Suprapubic skin (tissue), 4 donors: Measurements from ENCODE around the gene ZFAND2B. TPM values are rescaled to one million over a fixed set of nuclear protein-coding genes. Genes with fewer than 3 reads are reported as not detected.

Source experiments
- DNase-seq, 2 donors: peaks; one replicate each; pipeline ENCODE4 v3.0.0-alpha.2; 2019; ENCODE audit warnings: low spot score in 2 of 2
- H3K27ac ChIP-seq: fragments of 200-600 bp; sonication (generic); one replicate; pipeline ENCODE4 v1.5.1; 2019
- H3K27me3 ChIP-seq: fragments of 200-600 bp; sonication (generic); one replicate; pipeline ENCODE4 v1.5.1; 2019
- H3K36me3 ChIP-seq: fragments of 200-600 bp; sonication (generic); one replicate; pipeline ENCODE4 v1.5.1; 2019
- H3K4me1 ChIP-seq: fragments of 200-600 bp; sonication (generic); one replicate; pipeline ENCODE4 v1.5.1; 2019
- H3K4me3 ChIP-seq: fragments of 200-600 bp; sonication (generic); one replicate; pipeline ENCODE4 v1.5.1; 2019; ENCODE audit warnings: mild to moderate bottlenecking
- H3K9me3 ChIP-seq: fragments of 200-600 bp; sonication (generic); one replicate; pipeline ENCODE4 v1.5.1; 2019
- CTCF ChIP-seq, 2 donors: fragments of 200-600 bp in 1 of 2; fragments of 450-650 bp in 1 of 2; sonication (generic) in 1 of 2; IDR thresholded peaks; one replicate each; pipeline ENCODE4 v1.5.1; 2016 to 2019; ENCODE audit warnings: antibody characterized with exemption in 2 of 2, mild to moderate bottlenecking in 1 of 2, moderate library complexity in 1 of 2
- EP300 ChIP-seq: sonication (generic); formaldehyde crosslinking; IDR thresholded peaks from one replicate; pipeline ENCODE4 v1.6.1; 2017; ENCODE audit warnings: antibody characterized with exemption
- POLR2A ChIP-seq, 2 donors: fragments of 450-650 bp; IDR thresholded peaks; one replicate each; pipeline ENCODE4 v1.6.1; 2017; ENCODE audit warnings: antibody characterized with exemption in 2 of 2, mild to moderate bottlenecking in 2 of 2, moderate library complexity in 2 of 2
- POLR2AphosphoS5 ChIP-seq, 3 donors: sonication (generic); formaldehyde crosslinking; IDR thresholded peaks; one replicate each; pipeline ENCODE4 v1.6.1; 2017; ENCODE audit warnings: antibody characterized with exemption in 3 of 3
- WGBS: methylation state at CpG from one replicate; pipeline ENCODE4 v1.1.5; 2018; 5-methylcytosine and 5-hydroxymethylcytosine counted together
- total RNA-seq, 4 donors: library from RNA; depleted of rRNA; stranded (reverse); fragments of >200 nt; gene quantifications; one replicate each; pipeline ENCODE4 v1.1.0, GENCODE V29; 2016

The ZFAND2B gene
- total RNA-seq, 4 donors from 2014 or later = 48.1 to 84.7 (median 64.4) TPM

GRCh38 chr2:219210886-219211362 lies 4.3 kb downstream of the ZFAND2B start:
- Histone ChIP-seq H3K27ac (no peak overlapping the region), H3K9me3 (no peaks in the 10 kb centered on the region), H3K36me3 (peaks cover 69% of the 10 kb centered on the region), H3K27me3 (no peaks in the 10 kb centered on the region), H3K4me1 (peaks cover 25% of the 10 kb centered on the region), H3K4me3 (no peak overlapping the region)
- WGBS = 83% methylated on average over 6 of the region's 9 CpGs
- TF ChIP-seq EP300 = no peak
- TF ChIP-seq POLR2A (IDR thresholded peaks at IDR 0.05) = no peak
- no peak for TF ChIP-seq POLR2AphosphoS5 (IDR thresholded peaks at IDR 0.05)
- TF ChIP-seq CTCF (IDR thresholded peaks at IDR 0.05) = no peak
- peak in 1 of 2 donors; percentile 29 for DNase-seq

GRCh38 chr2:219213026-219213415 lies 6.4 kb downstream of the ZFAND2B start:
- no peak overlapping the region for H3K27ac ChIP-seq
- no peaks in the 10 kb centered on the region for H3K27me3 ChIP-seq
- no peaks in the 10 kb centered on the region for H3K9me3 ChIP-seq
- peaks cover 23% of the 10 kb centered on the region for H3K4me1 ChIP-seq
- no peak for TF ChIP-seq EP300
- TF ChIP-seq CTCF (IDR thresholded peaks at IDR 0.05) = no peak
- TF ChIP-seq POLR2AphosphoS5 (IDR thresholded peaks at IDR 0.05) = no peak
- TF ChIP-seq POLR2A (IDR thresholded peaks at IDR 0.05) = no peak
- 92% methylated on average over 6 of the region's 8 CpGs for WGBS
- no peak overlapping the region for H3K4me3 ChIP-seq
- peaks cover 75% of the 10 kb centered on the region for H3K36me3 ChIP-seq
- DNase-seq = no peak

- Histone ChIP-seq H3K36me3 (peaks cover 70% of the 10 kb centered on the region), H3K27me3 (no peaks in the 10 kb centered on the region), H3K4me3 (no peak overlapping the region), H3K4me1 (peaks cover 23% of the 10 kb centered on the region), H3K9me3 (no peaks in the 10 kb centered on the region), H3K27ac (no peak overlapping the region)
- 95% methylated on average over 10 of the region's 10 CpGs for WGBS
- TF ChIP-seq POLR2AphosphoS5 (IDR thresholded peaks at IDR 0.05) (no peak), CTCF (IDR thresholded peaks at IDR 0.05) (no peak), EP300 (no peak), POLR2A (IDR thresholded peaks at IDR 0.05) (no peak)
- DNase-seq = no peak
These were observed 7.0 kb downstream of the ZFAND2B start for GRCh38 chr2:219213486-219214071.

- H3K4me1 ChIP-seq = peaks cover 27% of the 10 kb centered on the region
- WGBS = 97% methylated on average over 15 of the region's 15 CpGs
- H3K9me3 ChIP-seq = no peaks in the 10 kb centered on the region
- H3K4me3 ChIP-seq = no peak overlapping the region
- H3K36me3 ChIP-seq = peaks cover 65% of the 10 kb centered on the region
- no peak overlapping the region for H3K27ac ChIP-seq
- TF ChIP-seq POLR2A (IDR thresholded peaks at IDR 0.05) (no peak), POLR2AphosphoS5 (IDR thresholded peaks at IDR 0.05) (no peak), EP300 (no peak), CTCF (IDR thresholded peaks at IDR 0.05) (no peak)
- DNase-seq = no peak
- H3K27me3 ChIP-seq = no peaks in the 10 kb centered on the region
These were observed 7.6 kb downstream of the ZFAND2B start for GRCh38 chr2:219214141-219214540.

- H3K4me3 ChIP-seq = no peak overlapping the region
- peaks cover 58% of the 10 kb centered on the region for H3K36me3 ChIP-seq
- TF ChIP-seq POLR2AphosphoS5 (IDR thresholded peaks at IDR 0.05) (no peak), EP300 (no peak), POLR2A (IDR thresholded peaks at IDR 0.05) (no peak), CTCF (IDR thresholded peaks at IDR 0.05) (no peak)
- DNase-seq = no peak
- no peak overlapping the region for H3K27ac ChIP-seq
- H3K9me3 ChIP-seq = no peaks in the 10 kb centered on the region
- peaks cover 33% of the 10 kb centered on the region for H3K4me1 ChIP-seq
- no peaks in the 10 kb centered on the region for H3K27me3 ChIP-seq
- 93% methylated on average over 6 of the region's 6 CpGs for WGBS
These were observed 8.2 kb downstream of the ZFAND2B start for GRCh38 chr2:219214786-219215185.
